GM12878 (cell line): ENCODE results near the gene MGA. TPM values are rescaled to one million over a fixed set of nuclear protein-coding genes. Genes with fewer than 3 reads are reported as not detected.

Source experiments
- BCL11A ChIP-seq: IDR thresholded peaks from 2 replicates; pipeline ENCODE4 v1.6.1; 2011; ENCODE audit warnings: low read depth, low read length
- CHD2 ChIP-seq: IDR thresholded peaks from 2 replicates; pipeline ENCODE4 v1.6.1; 2011; ENCODE audit warnings: low read depth, low read length, improper control_type of control experiment, borderline replicate concordance
- DPF2 ChIP-seq: fragments of 450-650 bp; IDR thresholded peaks from 2 replicates; pipeline ENCODE4 v1.6.1; 2017; ENCODE audit warnings: mild to moderate bottlenecking
- E2F8 ChIP-seq: fragments of 450-650 bp; IDR thresholded peaks from 2 replicates; pipeline ENCODE4 v1.6.1; 2018; ENCODE audit warnings: mild to moderate bottlenecking, low read depth, moderate library complexity; ENCODE audit not compliant: partially characterized antibody
- GABPA ChIP-seq: IDR thresholded peaks from 2 replicates; pipeline ENCODE4 v1.6.1; 2014; ENCODE audit warnings: antibody characterized with exemption, low read depth, mild to moderate bottlenecking, inconsistent platforms
- GATAD2B ChIP-seq: fragments of 450-650 bp; conservative IDR thresholded peaks from 2 replicates; pipeline ENCODE4 v1.6.1; 2017; ENCODE audit warnings: low read depth, mild to moderate bottlenecking, moderate library complexity
- IKZF1 ChIP-seq: fragments of 450-650 bp; conservative IDR thresholded peaks from 2 replicates; pipeline ENCODE4 v1.6.1; 2017; ENCODE audit warnings: antibody characterized with exemption, mild to moderate bottlenecking
- JUNB ChIP-seq: IDR thresholded peaks from 2 replicates; pipeline ENCODE4 v1.6.1; 2016; ENCODE audit warnings: antibody characterized with exemption, mild to moderate bottlenecking
- MYC ChIP-seq: IDR thresholded peaks from 2 replicates; pipeline ENCODE4 v1.6.1; 2011; ENCODE audit warnings: mild to moderate bottlenecking, low read length, moderate library complexity, inconsistent platforms; ENCODE audit not compliant: insufficient read depth, insufficient replicate concordance, insufficient read length, severe bottlenecking
- NR2C2 ChIP-seq: IDR thresholded peaks from 2 replicates; pipeline ENCODE4 v1.6.1; 2011; ENCODE audit warnings: borderline replicate concordance, low read depth; ENCODE audit not compliant: control insufficient read depth, insufficient read length
- POLR2AphosphoS5 ChIP-seq: IDR thresholded peaks from 2 replicates; pipeline ENCODE4 v1.6.1; 2011; ENCODE audit warnings: mild to moderate bottlenecking, low read length, inconsistent platforms
- SIN3A ChIP-seq: IDR thresholded peaks from 2 replicates; pipeline ENCODE4 v1.6.1; 2012; ENCODE audit warnings: low read depth, low read length, improper control_type of control experiment
- SREBF1 ChIP-seq: IDR thresholded peaks from 2 replicates; pipeline ENCODE4 v1.6.1; 2012; ENCODE audit warnings: mild to moderate bottlenecking, low read length
- SUPT20H ChIP-seq: IDR thresholded peaks from 2 replicates; pipeline ENCODE4 v1.6.1; 2011; ENCODE audit warnings: low read depth, mild to moderate bottlenecking, low read length, moderate library complexity, borderline replicate concordance; ENCODE audit not compliant: control insufficient read depth
- TAF1 ChIP-seq: IDR thresholded peaks from 2 replicates; pipeline ENCODE4 v1.6.1; 2011; ENCODE audit warnings: mild to moderate bottlenecking, low read depth, low read length, borderline replicate concordance
- TCF3 ChIP-seq: IDR thresholded peaks from 2 replicates; pipeline ENCODE4 v1.6.1; 2012; ENCODE audit warnings: low read depth, mild to moderate bottlenecking, low read length, borderline replicate concordance; ENCODE audit not compliant: insufficient read depth
- YY1 ChIP-seq: IDR thresholded peaks from 2 replicates; pipeline ENCODE4 v1.6.1; 2011; ENCODE audit warnings: low read depth, mild to moderate bottlenecking, low read length
- ZNF217 ChIP-seq: fragments of 450-650 bp; IDR thresholded peaks from 2 replicates; pipeline ENCODE4 v1.6.1; 2017; ENCODE audit warnings: antibody characterized with exemption, mild to moderate bottlenecking
- ZNF274 ChIP-seq: IDR thresholded peaks from one replicate; pipeline ENCODE4 v1.8.0; 2011; ENCODE audit not compliant: insufficient read length, insufficient read depth
- ZNF384 ChIP-seq: IDR thresholded peaks from 2 replicates; pipeline ENCODE4 v1.6.1; 2012; ENCODE audit warnings: low read depth, mild to moderate bottlenecking, low read length, improper control_type of control experiment, borderline replicate concordance
- ZZZ3 ChIP-seq: IDR thresholded peaks from 2 replicates; pipeline ENCODE4 v1.6.1; 2011; ENCODE audit warnings: low read depth; ENCODE audit not compliant: control insufficient read depth, insufficient read length
- polyA plus RNA-seq, 11 experiments: library from polyadenylated mRNA; depleted of rRNA in 4 of 11; unstranded in 6 of 11; stranded (reverse) in 5 of 11; fragments of >200 nt; fragmentation: Nextera tagmentation in 4 of 11; fragmentation: Illumina TruSeq in 1 of 11; extraction: Ambion mirVana in 4 of 11; extraction: Trizol in 1 of 11; gene quantifications; 1 replicate in 1 of 11; 2 replicates in 10 of 11; pipeline versions ENCODE4 v1.2.1 to v1.2.3, GENCODE V29; 2011 to 2016; ENCODE audit warnings: inconsistent platforms in 2 of 11, missing spikeins in 2 of 11, low read depth in 1 of 11
- total RNA-seq, 4 experiments: library from RNA; depleted of rRNA in 3 of 4; stranded (reverse); fragments of >200 nt in 3 of 4; fragmentation: Illumina TruSeq in 1 of 4; extraction: Trizol in 1 of 4; gene quantifications; 2 replicates each; pipeline versions ENCODE4 v1.2.1 to v1.2.3, GENCODE V29; 2013 to 2021
- TF ChIP-seq, protein P1 (sequence below): fragments of 450-650 bp; IDR thresholded peaks from 2 replicates; pipeline ENCODE4 v1.6.1; 2016; ENCODE audit warnings: mild to moderate bottlenecking
- TF ChIP-seq, protein P2 (sequence below): fragments of 450-650 bp; IDR thresholded peaks from 2 replicates; pipeline ENCODE4 v1.6.1; 2016; ENCODE audit warnings: mild to moderate bottlenecking
- TF ChIP-seq, protein P3 (sequence below): IDR thresholded peaks from 2 replicates; pipeline ENCODE4 v1.6.1; 2011; ENCODE audit warnings: low read depth, mild to moderate bottlenecking, low read length, moderate library complexity, borderline replicate concordance; ENCODE audit errors: extremely low read depth

Gene MGA
- total and polyA plus RNA-seq, 10 of the 15 experiments (the other 5 are each of a cell fraction or from before 2014, with no cell fraction given) = 2.6 to 29.6 (median 17.0) TPM

DNA sequence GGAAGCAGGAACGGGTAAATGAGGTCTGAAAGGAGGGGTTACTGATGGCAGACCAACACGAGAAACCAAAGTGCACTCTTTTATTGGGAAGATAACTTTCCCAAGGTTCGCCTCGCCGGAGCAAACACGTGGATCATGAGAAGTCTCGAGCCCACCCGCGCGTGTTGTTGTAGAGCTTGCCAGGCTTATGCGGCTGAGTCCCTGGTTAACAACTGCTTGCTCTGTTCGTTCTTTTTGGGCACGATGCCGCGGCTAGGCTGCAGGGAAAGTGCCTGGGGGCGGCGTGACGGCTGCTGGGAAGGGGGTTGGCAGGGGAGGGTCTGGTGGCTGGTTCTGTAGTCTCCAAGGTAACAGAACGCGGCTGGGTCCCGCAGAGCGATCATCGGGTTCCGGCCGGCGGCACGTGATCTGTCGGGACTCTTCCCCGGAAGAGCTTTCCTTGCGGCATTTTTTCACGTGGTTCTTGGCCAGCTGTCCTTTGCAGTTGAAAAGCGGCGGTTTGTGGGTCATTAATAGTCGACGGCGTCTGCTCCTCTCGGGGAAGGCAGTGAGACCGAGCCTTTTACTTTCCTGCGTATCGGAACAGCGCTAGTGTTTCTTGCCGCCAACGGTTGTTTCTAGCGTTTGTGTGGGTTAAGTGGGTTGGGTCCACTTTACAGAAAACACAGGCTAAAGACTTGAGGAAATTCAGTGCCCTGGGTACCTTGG, 1.5 kb downstream of the MGA start (continued):
- TF ChIP-seq, protein P1, sequence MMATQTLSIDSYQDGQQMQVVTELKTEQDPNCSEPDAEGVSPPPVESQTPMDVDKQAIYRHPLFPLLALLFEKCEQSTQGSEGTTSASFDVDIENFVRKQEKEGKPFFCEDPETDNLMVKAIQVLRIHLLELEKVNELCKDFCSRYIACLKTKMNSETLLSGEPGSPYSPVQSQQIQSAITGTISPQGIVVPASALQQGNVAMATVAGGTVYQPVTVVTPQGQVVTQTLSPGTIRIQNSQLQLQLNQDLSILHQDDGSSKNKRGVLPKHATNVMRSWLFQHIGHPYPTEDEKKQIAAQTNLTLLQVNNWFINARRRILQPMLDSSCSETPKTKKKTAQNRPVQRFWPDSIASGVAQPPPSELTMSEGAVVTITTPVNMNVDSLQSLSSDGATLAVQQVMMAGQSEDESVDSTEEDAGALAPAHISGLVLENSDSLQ = peak; percentile 33; the same call in 1 of the 2 replicates
- TF ChIP-seq BCL11A (no peak), TCF3 (0 out of 2 replicates have a peak, but pooled peaks have one; percentile 71), CHD2 (0 out of 2 replicates have a peak, but pooled peaks have one; percentile 14), TAF1 (no peak), ZNF274 (no peak), YY1 (0 out of 2 replicates have a peak, but pooled peaks have one; percentile 13), GATAD2B (peak; percentile 43; the same call in 1 of the 2 replicates), MYC (no peak), ZZZ3 (no peak), SIN3A (peak; percentile 94), JUNB (no peak), ZNF217 (no peak), POLR2AphosphoS5 (peak; percentile 59), SUPT20H (no peak), DPF2 (0 out of 2 replicates have a peak, but pooled peaks have one; percentile 24), SREBF1 (no peak), ZNF384 (no peak), NR2C2 (no peak), E2F8 (peak; percentile 43), IKZF1 (peak; percentile 78), GABPA (peak; percentile 60; the same call in 1 of the 2 replicates)
- TF ChIP-seq, protein P2, sequence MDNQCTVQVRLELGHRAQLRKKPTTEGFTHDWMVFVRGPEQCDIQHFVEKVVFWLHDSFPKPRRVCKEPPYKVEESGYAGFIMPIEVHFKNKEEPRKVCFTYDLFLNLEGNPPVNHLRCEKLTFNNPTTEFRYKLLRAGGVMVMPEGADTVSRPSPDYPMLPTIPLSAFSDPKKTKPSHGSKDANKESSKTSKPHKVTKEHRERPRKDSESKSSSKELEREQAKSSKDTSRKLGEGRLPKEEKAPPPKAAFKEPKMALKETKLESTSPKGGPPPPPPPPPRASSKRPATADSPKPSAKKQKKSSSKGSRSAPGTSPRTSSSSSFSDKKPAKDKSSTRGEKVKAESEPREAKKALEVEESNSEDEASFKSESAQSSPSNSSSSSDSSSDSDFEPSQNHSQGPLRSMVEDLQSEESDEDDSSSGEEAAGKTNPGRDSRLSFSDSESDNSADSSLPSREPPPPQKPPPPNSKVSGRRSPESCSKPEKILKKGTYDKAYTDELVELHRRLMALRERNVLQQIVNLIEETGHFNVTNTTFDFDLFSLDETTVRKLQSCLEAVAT = 0 out of 2 replicates have a peak, but pooled peaks have one; percentile 51
- TF ChIP-seq, protein P3, sequence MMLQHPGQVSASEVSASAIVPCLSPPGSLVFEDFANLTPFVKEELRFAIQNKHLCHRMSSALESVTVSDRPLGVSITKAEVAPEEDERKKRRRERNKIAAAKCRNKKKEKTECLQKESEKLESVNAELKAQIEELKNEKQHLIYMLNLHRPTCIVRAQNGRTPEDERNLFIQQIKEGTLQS = peak; percentile 85; the same call in 1 of the 2 replicates
